Karpas-422 (cell line): ENCODE measurements around the gene TBCK. TPM values are rescaled to one million over a fixed set of nuclear protein-coding genes. Genes with fewer than 3 reads are reported as not detected.
"Not testable (repeated sequence)": the region's sequence is repeated elsewhere in the genome, so short reads cannot be mapped to it uniquely, and the experiment has no call there.

Experiments used
- DNase-seq: peaks from one replicate; pipeline ENCODE4 v3.0.0-alpha.2; 2015
- H2AFZ ChIP-seq: fragments of 200-600 bp; sonication (generic); 2 replicates; pipeline ENCODE4 v1.6.1; 2014; ENCODE audit warnings: antibody characterized with exemption, low read length, mixed read lengths
- H3K27ac ChIP-seq: fragments of 200-600 bp; sonication (generic); 2 replicates; pipeline ENCODE4 v1.5.1; 2014; ENCODE audit warnings: mild to moderate bottlenecking, low read length, moderate library complexity
- H3K27me3 ChIP-seq: fragments of 200-600 bp; sonication (generic); 2 replicates; pipeline ENCODE4 v1.6.1; 2014; ENCODE audit warnings: low read length, mixed read lengths
- H3K36me3 ChIP-seq: fragments of 200-600 bp; sonication (generic); 2 replicates; pipeline ENCODE4 v1.6.1; 2014; ENCODE audit warnings: low read length, mixed read lengths; ENCODE audit not compliant: insufficient read depth
- H3K4me1 ChIP-seq: fragments of 200-600 bp; sonication (generic); 2 replicates; pipeline ENCODE4 v1.6.1; 2014; ENCODE audit warnings: mild to moderate bottlenecking, low read length, mixed read lengths
- H3K4me2 ChIP-seq: fragments of 200-600 bp; sonication (generic); 2 replicates; pipeline ENCODE4 v1.6.1; 2014; ENCODE audit warnings: low read length, low read depth, mild to moderate bottlenecking; ENCODE audit not compliant: poor library complexity, severe bottlenecking
- H3K4me3 ChIP-seq: fragments of 200-600 bp; sonication (generic); 2 replicates; pipeline ENCODE4 v1.5.1; 2014; ENCODE audit warnings: mild to moderate bottlenecking, antibody characterized with exemption, low read length, mixed read lengths
- H3K79me2 ChIP-seq: fragments of 200-600 bp; sonication (generic); 2 replicates; pipeline ENCODE4 v1.6.1; 2014; ENCODE audit warnings: mild to moderate bottlenecking, low read length, mixed read lengths
- H3K9ac ChIP-seq: fragments of 200-600 bp; sonication (generic); 2 replicates; pipeline ENCODE4 v1.6.0; 2014; ENCODE audit warnings: low read length
- H3K9me2 ChIP-seq: fragments of 200-600 bp; sonication (generic), shearing (Covaris generic); replicated peaks from 2 replicates; pipeline ENCODE4 v1.6.0; 2014; ENCODE audit warnings: mild to moderate bottlenecking, low read length, moderate library complexity; ENCODE audit not compliant: insufficient read depth
- H3K9me3 ChIP-seq: fragments of 300-700, 200-600 bp; sonication (generic); 2 replicates; pipeline ENCODE4 v1.6.1; 2014; ENCODE audit warnings: low read length, mixed read lengths
- H4K20me1 ChIP-seq: fragments of 200-600 bp; sonication (generic); 2 replicates; pipeline ENCODE4 v1.6.1; 2014; ENCODE audit warnings: mild to moderate bottlenecking, antibody characterized with exemption, low read length, low read depth; ENCODE audit not compliant: insufficient read depth
- total RNA-seq: library from RNA; depleted of rRNA; stranded (reverse); fragments of >200 nt; shearing (Covaris generic); gene quantifications from 2 replicates; pipeline ENCODE4 v1.2.3, GENCODE V29; 2014; ENCODE audit warnings: low replicate concordance

Gene TBCK
- total RNA-seq, 1 experiment from 2014 or later, result 86.1 TPM

GRCh38 chr4:106222548-106222947 lies 93.5 kb downstream of the TBCK start:
- Histone ChIP-seq H3K79me2 (no peaks in the 10 kb centered on the region), H3K4me2 (no peak overlapping the region), H4K20me1 (no peaks in the 10 kb centered on the region), H3K4me1 (no peaks in the 10 kb centered on the region), H3K27ac (no peak overlapping the region), H3K9ac (no peak overlapping the region), H3K36me3 (peaks cover 9% of the 10 kb centered on the region), H3K9me3 (no peaks in the 10 kb centered on the region), H2AFZ (no peak overlapping the region), H3K4me3 (no peak overlapping the region), H3K9me2 (no peaks in the 10 kb centered on the region; the same call in 1 of the 2 replicates), H3K27me3 (no peaks in the 10 kb centered on the region)
- no peak for DNase-seq

- not testable (repeated sequence) for H3K36me3 ChIP-seq, H3K79me2 ChIP-seq, H3K4me3 ChIP-seq, H3K9ac ChIP-seq, H3K27ac ChIP-seq, H3K4me2 ChIP-seq, H3K27me3 ChIP-seq, H3K9me3 ChIP-seq, H3K9me2 ChIP-seq, H3K4me1 ChIP-seq, H4K20me1 ChIP-seq, H2AFZ ChIP-seq, DNase-seq
Observed at GRCh38 chr4:106213291-106213690, 102.7 kb downstream of the TBCK start.

GRCh38 chr4:106210021-106210420 lies 106.0 kb downstream of the TBCK start:
- H3K4me3 ChIP-seq, result no peak overlapping the region
- H3K4me2 ChIP-seq, result no peak overlapping the region
- no peak overlapping the region for H3K9ac ChIP-seq
- H3K36me3 ChIP-seq, result 0 out of 2 replicates have a peak, but pooled peaks cover 2% of the 10 kb centered on the region
- H3K27me3 ChIP-seq, result no peaks in the 10 kb centered on the region
- no peak for DNase-seq
- H2AFZ ChIP-seq, result no peak overlapping the region
- no peak overlapping the region for H3K27ac ChIP-seq
- no peaks in the 10 kb centered on the region for H3K9me3 ChIP-seq
- H3K9me2 ChIP-seq, result no peaks in the 10 kb centered on the region
- no peaks in the 10 kb centered on the region for H3K4me1 ChIP-seq
- no peaks in the 10 kb centered on the region for H3K79me2 ChIP-seq
- no peaks in the 10 kb centered on the region for H4K20me1 ChIP-seq

- DNase-seq, result no peak
- Histone ChIP-seq H3K36me3 (0 out of 2 replicates have a peak, but pooled peaks cover 2% of the 10 kb centered on the region), H3K4me2 (no peak overlapping the region), H3K9me2 (no peaks in the 10 kb centered on the region), H2AFZ (no peak overlapping the region), H3K79me2 (no peaks in the 10 kb centered on the region), H3K27ac (no peak overlapping the region), H3K4me3 (no peak overlapping the region), H3K9me3 (no peaks in the 10 kb centered on the region), H3K9ac (no peak overlapping the region), H3K4me1 (no peaks in the 10 kb centered on the region), H4K20me1 (no peaks in the 10 kb centered on the region), H3K27me3 (no peaks in the 10 kb centered on the region)
Observed at GRCh38 chr4:106208481-106209460, 107.2 kb downstream of the TBCK start.

- Histone ChIP-seq H3K4me3 (no peak overlapping the region), H3K4me1 (peaks cover 12% of the 10 kb centered on the region), H3K36me3 (no peaks in the 10 kb centered on the region), H3K4me2 (no peak overlapping the region), H3K9me3 (no peaks in the 10 kb centered on the region), H3K27me3 (no peaks in the 10 kb centered on the region), H3K9ac (no peak overlapping the region), H3K27ac (no peak overlapping the region), H4K20me1 (no peaks in the 10 kb centered on the region), H3K9me2 (no peaks in the 10 kb centered on the region), H2AFZ (no peak overlapping the region), H3K79me2 (no peaks in the 10 kb centered on the region)
- DNase-seq, result peak; percentile 67
Observed at GRCh38 chr4:106201373-106201772, 114.6 kb downstream of the TBCK start.

- H3K36me3 ChIP-seq, result peaks cover 22% of the 10 kb centered on the region; the same call in 1 of the 2 replicates
- no peak overlapping the region for H2AFZ ChIP-seq
- H3K4me1 ChIP-seq, result peaks cover 12% of the 10 kb centered on the region
- H3K4me3 ChIP-seq, result no peak overlapping the region
- no peak for DNase-seq
- no peaks in the 10 kb centered on the region for H3K79me2 ChIP-seq
- H4K20me1 ChIP-seq, result no peaks in the 10 kb centered on the region
- no peaks in the 10 kb centered on the region for H3K9me2 ChIP-seq
- no peaks in the 10 kb centered on the region for H3K27me3 ChIP-seq
- no peak overlapping the region for H3K4me2 ChIP-seq
- no peak overlapping the region for H3K9ac ChIP-seq
- no peak overlapping the region for H3K27ac ChIP-seq
- no peaks in the 10 kb centered on the region for H3K9me3 ChIP-seq
Observed at GRCh38 chr4:106195435-106195950, 120.5 kb downstream of the TBCK start.

- Histone ChIP-seq H4K20me1 (no peaks in the 10 kb centered on the region), H3K27me3 (no peaks in the 10 kb centered on the region), H2AFZ (no peak overlapping the region), H3K36me3 (peaks cover 22% of the 10 kb centered on the region; the same call in 1 of the 2 replicates), H3K27ac (no peak overlapping the region), H3K9ac (no peak overlapping the region), H3K79me2 (no peaks in the 10 kb centered on the region), H3K4me2 (no peak overlapping the region), H3K9me3 (no peaks in the 10 kb centered on the region), H3K9me2 (no peaks in the 10 kb centered on the region), H3K4me1 (peaks cover 12% of the 10 kb centered on the region), H3K4me3 (no peak overlapping the region)
- DNase-seq, result no peak
Observed at GRCh38 chr4:106194801-106195200, 121.2 kb downstream of the TBCK start.

GRCh38 chr4:106192131-106192530 lies 123.9 kb downstream of the TBCK start:
- H3K4me2 ChIP-seq, result no peak overlapping the region
- no peaks in the 10 kb centered on the region for H4K20me1 ChIP-seq
- H3K27ac ChIP-seq, result no peak overlapping the region
- peaks cover 26% of the 10 kb centered on the region; the same call in 1 of the 2 replicates for H3K36me3 ChIP-seq
- no peaks in the 10 kb centered on the region for H3K79me2 ChIP-seq
- H3K9ac ChIP-seq, result no peak overlapping the region
- H3K9me2 ChIP-seq, result no peaks in the 10 kb centered on the region
- H3K4me1 ChIP-seq, result peaks cover 5% of the 10 kb centered on the region
- H3K9me3 ChIP-seq, result no peaks in the 10 kb centered on the region
- no peaks in the 10 kb centered on the region for H3K27me3 ChIP-seq
- DNase-seq, result no peak
- H3K4me3 ChIP-seq, result no peak overlapping the region
- no peak overlapping the region for H2AFZ ChIP-seq
